GM20000 (cell line): ENCODE results near the gene GRIPAP1.
A peak's percentile ranks its signal among the peaks of the same experiment; 100 is the strongest.

Source experiments
- DNase-seq: peaks from one replicate; pipeline ENCODE4 v3.0.0; 2012; ENCODE audit warnings: low spot score
- TF ChIP-seq, protein P1 (sequence below): IDR thresholded peaks from 2 replicates; pipeline ENCODE4 v1.5.1; 2012; ENCODE audit warnings: mild to moderate bottlenecking, control low read depth; ENCODE audit errors: extremely low read depth, missing control alignments

Gene GRIPAP1

DNA sequence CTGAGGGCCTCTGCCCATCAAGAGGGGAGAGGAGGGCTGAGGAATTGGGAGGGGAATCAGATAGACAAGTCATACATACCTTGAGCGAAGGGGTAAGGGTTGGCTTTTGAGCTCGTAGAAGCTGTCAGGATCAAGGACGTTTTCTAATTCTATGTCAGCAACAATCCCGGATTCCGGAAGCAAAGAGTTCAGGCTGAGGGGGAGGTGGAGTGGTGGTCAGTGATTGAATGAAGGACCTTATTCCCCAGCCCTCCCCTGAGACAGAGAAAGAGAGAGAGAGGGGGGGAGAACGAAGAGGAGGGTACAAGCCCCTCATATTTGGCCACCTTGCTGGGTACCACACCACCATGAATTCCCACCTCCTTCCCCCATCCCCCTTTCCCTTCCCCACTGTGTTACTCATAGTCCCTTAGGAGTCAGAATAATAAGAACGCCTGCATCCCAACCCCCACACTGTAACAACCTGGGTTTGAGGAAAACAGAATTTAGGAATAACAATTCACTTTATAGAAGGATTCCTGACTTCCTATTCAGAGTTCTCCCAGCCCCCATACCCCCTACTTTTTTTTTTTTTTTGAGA, 38.4 kb upstream of the GRIPAP1 start:
- no peak for DNase-seq

GRCh38 chrX:49039598-49040375, 37.7 kb upstream of the GRIPAP1 start:
- TF ChIP-seq, protein P1, sequence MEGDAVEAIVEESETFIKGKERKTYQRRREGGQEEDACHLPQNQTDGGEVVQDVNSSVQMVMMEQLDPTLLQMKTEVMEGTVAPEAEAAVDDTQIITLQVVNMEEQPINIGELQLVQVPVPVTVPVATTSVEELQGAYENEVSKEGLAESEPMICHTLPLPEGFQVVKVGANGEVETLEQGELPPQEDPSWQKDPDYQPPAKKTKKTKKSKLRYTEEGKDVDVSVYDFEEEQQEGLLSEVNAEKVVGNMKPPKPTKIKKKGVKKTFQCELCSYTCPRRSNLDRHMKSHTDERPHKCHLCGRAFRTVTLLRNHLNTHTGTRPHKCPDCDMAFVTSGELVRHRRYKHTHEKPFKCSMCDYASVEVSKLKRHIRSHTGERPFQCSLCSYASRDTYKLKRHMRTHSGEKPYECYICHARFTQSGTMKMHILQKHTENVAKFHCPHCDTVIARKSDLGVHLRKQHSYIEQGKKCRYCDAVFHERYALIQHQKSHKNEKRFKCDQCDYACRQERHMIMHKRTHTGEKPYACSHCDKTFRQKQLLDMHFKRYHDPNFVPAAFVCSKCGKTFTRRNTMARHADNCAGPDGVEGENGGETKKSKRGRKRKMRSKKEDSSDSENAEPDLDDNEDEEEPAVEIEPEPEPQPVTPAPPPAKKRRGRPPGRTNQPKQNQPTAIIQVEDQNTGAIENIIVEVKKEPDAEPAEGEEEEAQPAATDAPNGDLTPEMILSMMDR: no peak

More for the DNA sequence above, 38.4 kb upstream of the GRIPAP1 start:
- TF ChIP-seq, protein P1: no peak

GRCh38 chrX:49037883-49038475, 35.9 kb upstream of the GRIPAP1 start:
- TF ChIP-seq, protein P1: no peak
- no peak for DNase-seq

More at GRCh38 chrX:49039598-49040375, 37.7 kb upstream of the GRIPAP1 start:
- DNase-seq: peak; percentile 60

GRCh38 chrX:49030283-49030682, 28.2 kb upstream of the GRIPAP1 start:
- no peak for DNase-seq
- TF ChIP-seq, protein P1: no peak

DNA sequence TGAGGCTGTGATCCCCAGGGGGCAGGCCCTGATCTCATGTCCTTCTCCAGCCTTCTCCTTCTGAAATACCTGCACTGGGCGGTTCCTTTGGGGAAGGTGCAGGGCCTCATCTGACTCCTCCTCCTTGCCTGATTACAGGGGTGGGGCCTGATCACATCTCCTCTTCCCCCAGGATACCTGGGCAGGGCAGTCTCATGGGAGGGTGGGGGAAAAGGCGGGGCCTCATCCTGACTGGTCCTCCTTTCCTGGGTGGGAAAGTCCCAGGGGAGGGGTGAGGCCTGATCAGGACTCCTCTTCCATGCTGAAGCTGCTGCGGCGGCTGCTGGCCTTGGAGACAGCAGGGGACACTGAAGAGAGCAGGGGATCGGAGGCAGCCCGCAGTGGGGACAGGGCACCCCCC, 27.8 kb upstream of the GRIPAP1 start:
- no peak for DNase-seq
- TF ChIP-seq, protein P1: no peak

- TF ChIP-seq, protein P1: no peak
These were observed 17.7 kb upstream of the GRIPAP1 start for GRCh38 chrX:49019599-49020249.

GRCh38 chrX:49019050-49019449, 17.0 kb upstream of the GRIPAP1 start:
- TF ChIP-seq, protein P1: no peak
- no peak for DNase-seq

More at GRCh38 chrX:49019599-49020249, 17.7 kb upstream of the GRIPAP1 start:
- no peak for DNase-seq
